ENCODE measurements around the gene CDC37.
"Not testable (repeated sequence)": the region's sequence is repeated elsewhere in the genome, so short reads cannot be mapped to it uniquely, and the experiment has no call there.

CDC37 gene

GRCh38 chr19:10395436-10395835 lies 7.9 kb downstream of the CDC37 start:
- Mint-ChIP-seq H3K4me1 (peaks cover 18 to 45% of the 10 kb centered on the region in 2 donors), H3K9me3 (no peaks in the 10 kb centered on the region), H3K4me3 (no peak overlapping the region), H3K36me3 (peaks cover 33 to 63% of the 10 kb centered on the region in 2 donors), H3K27ac (peak overlapping the region; percentile 51), H3K27me3 (no peaks in the 10 kb centered on the region)
- DNase-seq (no peak), ATAC-seq (replicated peaks) (no peak)

GRCh38 chr19:10395003-10395402 lies 8.3 kb downstream of the CDC37 start:
- H3K4me1 Mint-ChIP-seq = peaks cover 21 to 45% of the 10 kb centered on the region in 2 donors
- no peaks in the 10 kb centered on the region for H3K27me3 Mint-ChIP-seq
- H3K9me3 Mint-ChIP-seq = no peaks in the 10 kb centered on the region
- ATAC-seq (replicated peaks) = no peak
- no peak overlapping the region for H3K4me3 Mint-ChIP-seq
- no peak overlapping the region for H3K27ac Mint-ChIP-seq
- DNase-seq = no peak
- peaks cover 37 to 67% of the 10 kb centered on the region in 2 donors for H3K36me3 Mint-ChIP-seq

- no peak for ATAC-seq (replicated peaks)
- H3K4me1 Mint-ChIP-seq = peaks cover 21 to 38% of the 10 kb centered on the region in 2 donors
- no peaks in the 10 kb centered on the region for H3K27me3 Mint-ChIP-seq
- H3K9me3 Mint-ChIP-seq = no peaks in the 10 kb centered on the region
- no peak overlapping the region for H3K4me3 Mint-ChIP-seq
- H3K27ac Mint-ChIP-seq = peak overlapping the region; percentile 37
- peaks cover 31 to 66% of the 10 kb centered on the region in 2 donors for H3K36me3 Mint-ChIP-seq
- DNase-seq = no peak
Measured at GRCh38 chr19:10393137-10393536, 10.2 kb downstream of the CDC37 start.

DNA sequence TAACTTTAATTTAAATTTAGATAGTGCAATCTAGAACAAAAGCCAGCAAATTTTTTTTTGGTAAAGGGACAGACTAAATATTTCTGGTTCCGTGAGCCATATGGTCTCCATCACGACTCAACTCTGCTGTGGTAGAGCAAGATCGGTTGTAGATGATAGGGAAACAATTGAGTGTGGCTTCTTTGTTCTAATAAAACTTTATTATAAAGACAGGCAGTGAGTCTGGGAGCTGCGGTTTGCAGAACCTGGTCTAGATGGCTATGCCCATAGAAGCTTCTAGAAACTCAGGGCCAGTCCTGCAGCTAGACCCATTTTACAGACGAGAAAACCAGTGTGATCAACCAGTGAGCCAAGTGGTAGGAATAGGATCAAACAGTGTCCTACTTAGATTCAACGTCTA lies 11.2 kb downstream of the CDC37 start:
- H3K36me3 Mint-ChIP-seq = peaks cover 29 to 60% of the 10 kb centered on the region in 2 donors
- no peak overlapping the region for H3K4me3 Mint-ChIP-seq
- no peak overlapping the region for H3K27ac Mint-ChIP-seq
- no peak for DNase-seq
- no peak for ATAC-seq (replicated peaks)
- no peaks in the 10 kb centered on the region for H3K9me3 Mint-ChIP-seq
- peaks cover 16 to 36% of the 10 kb centered on the region in 2 donors for H3K4me1 Mint-ChIP-seq
- no peaks in the 10 kb centered on the region for H3K27me3 Mint-ChIP-seq

DNA sequence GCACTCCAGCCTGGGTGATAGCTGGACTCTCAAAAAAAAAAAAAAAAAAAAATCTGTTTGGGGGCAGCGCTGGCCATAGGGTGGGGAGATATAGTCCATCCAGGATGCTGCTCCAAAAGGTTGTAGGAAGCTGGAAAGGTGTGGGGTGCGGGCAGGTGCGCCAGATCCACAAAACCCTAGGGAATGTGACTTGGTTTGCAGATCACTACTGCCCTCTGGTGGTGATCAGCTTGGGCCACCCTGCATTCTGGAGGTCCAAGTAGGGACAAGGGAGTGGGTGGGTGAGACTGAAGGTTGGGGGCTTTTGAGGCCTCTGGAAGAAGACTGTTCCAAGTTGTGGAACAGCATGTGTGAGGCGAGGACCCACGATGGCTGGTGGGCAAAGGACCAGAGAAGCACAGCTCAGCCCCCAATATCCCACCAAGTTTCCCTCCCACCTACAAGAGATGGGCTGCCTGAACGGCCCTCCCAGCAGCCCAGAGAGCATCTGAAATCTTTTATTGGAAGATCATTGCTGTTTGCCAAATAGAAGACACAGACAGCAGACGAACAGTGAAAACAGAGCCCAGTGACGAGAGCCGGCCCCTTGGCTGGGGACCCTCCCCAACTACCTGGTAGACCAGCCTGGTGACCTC lies 12.6 kb downstream of the CDC37 start:
- Mint-ChIP-seq H3K4me1 (peaks cover 25 to 38% of the 10 kb centered on the region in 2 donors), H3K4me3 (no peak overlapping the region), H3K9me3 (no peaks in the 10 kb centered on the region), H3K27me3 (no peaks in the 10 kb centered on the region), H3K36me3 (peaks cover 17 to 46% of the 10 kb centered on the region in 2 donors), H3K27ac (no peak overlapping the region)
- DNase-seq (peak; percentile 44), ATAC-seq (replicated peaks) (peak; percentile 31 to 34)

- H3K27ac Mint-ChIP-seq = no peak overlapping the region
- H3K9me3 Mint-ChIP-seq = no peaks in the 10 kb centered on the region
- peaks cover 17 to 39% of the 10 kb centered on the region in 2 donors for H3K36me3 Mint-ChIP-seq
- no peak overlapping the region for H3K4me3 Mint-ChIP-seq
- peaks cover 25 to 44% of the 10 kb centered on the region in 2 donors for H3K4me1 Mint-ChIP-seq
- DNase-seq = no peak
- no peaks in the 10 kb centered on the region for H3K27me3 Mint-ChIP-seq
- ATAC-seq (replicated peaks) = no peak
Measured at GRCh38 chr19:10389863-10390262, 13.5 kb downstream of the CDC37 start.

- peaks cover 26 to 49% of the 10 kb centered on the region in 2 donors for H3K4me1 Mint-ChIP-seq
- peaks cover 17 to 35% of the 10 kb centered on the region in 2 donors for H3K36me3 Mint-ChIP-seq
- peak; percentile 55 for DNase-seq
- H3K9me3 Mint-ChIP-seq = no peaks in the 10 kb centered on the region
- H3K4me3 Mint-ChIP-seq = no peak overlapping the region
- peak; percentile 35 to 50 for ATAC-seq (replicated peaks)
- no peaks in the 10 kb centered on the region for H3K27me3 Mint-ChIP-seq
- H3K27ac Mint-ChIP-seq = no peak overlapping the region
Measured at GRCh38 chr19:10388957-10389356, 14.4 kb downstream of the CDC37 start.

DNA sequence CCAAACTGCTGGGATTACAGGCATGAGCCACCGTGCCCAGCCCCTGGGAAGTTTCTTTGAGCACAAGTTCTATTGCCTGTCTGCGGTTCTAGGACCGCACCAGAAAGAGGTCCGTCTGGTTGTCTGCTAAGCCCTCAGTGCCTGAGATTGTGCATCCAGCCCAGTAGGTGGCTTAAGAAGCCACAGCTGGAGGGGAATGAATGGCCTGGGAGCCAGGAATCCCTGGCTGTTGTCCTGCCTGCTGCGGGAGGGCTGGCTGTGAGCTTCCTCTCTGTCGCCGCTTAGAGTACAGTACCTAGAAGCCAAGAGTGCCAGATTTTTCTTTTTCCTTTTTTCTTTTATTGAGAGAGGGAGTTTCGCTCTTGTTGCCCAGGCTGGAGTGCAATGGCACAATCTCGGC lies 18.8 kb downstream of the CDC37 start:
- ATAC-seq (replicated peaks) (no peak), DNase-seq (no peak)
- H3K4me1 Mint-ChIP-seq = peaks cover 26 to 57% of the 10 kb centered on the region in 2 donors
- no peaks in the 10 kb centered on the region for H3K9me3 Mint-ChIP-seq
- H3K27me3 Mint-ChIP-seq = no peaks in the 10 kb centered on the region
- peaks cover 2 to 6% of the 10 kb centered on the region in 2 donors for H3K36me3 Mint-ChIP-seq
- H3K27ac Mint-ChIP-seq = peak overlapping the region; percentile 65
- no peak overlapping the region for H3K4me3 Mint-ChIP-seq

DNA sequence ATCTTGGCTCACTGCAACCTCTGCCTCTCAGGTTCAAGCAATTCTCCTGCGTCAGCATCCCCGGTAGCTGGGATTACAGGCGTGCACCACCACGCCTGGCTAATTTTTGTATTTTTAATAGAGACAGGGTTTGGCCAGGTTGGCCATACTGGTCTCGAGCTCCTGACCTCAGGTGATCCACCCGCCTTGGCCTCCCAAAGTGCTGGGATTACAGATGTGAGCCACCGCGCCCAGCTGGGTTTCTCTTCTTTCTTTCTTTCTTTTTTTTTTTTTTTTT lies 20.2 kb downstream of the CDC37 start:
- H3K4me1 Mint-ChIP-seq = peaks cover 25 to 60% of the 10 kb centered on the region in 2 donors
- H3K27me3 Mint-ChIP-seq; H3K9me3 Mint-ChIP-seq; DNase-seq; H3K27ac Mint-ChIP-seq; H3K4me3 Mint-ChIP-seq; ATAC-seq (replicated peaks): not testable (repeated sequence)
- peaks cover 9 to 13% of the 10 kb centered on the region in 2 donors for H3K36me3 Mint-ChIP-seq

DNA sequence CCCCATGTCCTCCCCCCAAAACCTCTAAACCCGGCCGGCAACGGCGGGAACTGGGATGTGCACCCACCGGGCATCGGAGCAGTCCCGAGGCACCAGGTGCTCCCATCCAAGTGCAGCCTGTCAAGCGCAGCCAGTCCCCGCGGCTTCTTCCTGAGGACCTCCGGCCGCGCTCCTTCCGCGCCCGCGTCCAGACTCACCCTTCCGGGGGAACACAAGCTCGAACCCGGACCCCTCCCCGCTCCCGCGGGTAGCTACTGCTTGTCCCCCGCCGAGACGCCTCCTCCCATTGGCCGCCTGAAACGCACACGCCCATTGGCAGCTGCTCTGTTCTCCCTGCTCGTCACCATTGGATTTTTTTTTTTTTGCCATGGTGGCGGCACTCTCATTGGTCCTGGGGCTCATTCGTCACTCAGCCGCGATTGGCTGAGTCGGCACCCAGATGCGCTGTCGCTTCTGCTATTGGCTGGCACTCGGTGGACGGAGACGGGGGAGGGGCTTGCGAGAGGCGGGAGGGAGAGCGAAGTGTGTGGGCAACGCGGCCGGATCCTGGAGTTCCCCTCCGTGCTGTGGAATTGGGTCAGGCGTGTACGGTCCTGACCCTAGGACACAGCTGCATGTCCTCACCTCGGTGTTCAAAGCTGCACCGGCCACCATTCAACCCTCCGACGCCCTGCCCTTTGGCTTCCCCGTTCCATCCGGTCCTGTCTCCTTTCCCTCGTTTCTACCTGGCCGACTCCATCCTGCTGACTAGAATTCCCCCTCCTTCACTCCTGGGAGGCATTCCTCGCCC lies 22.8 kb downstream of the CDC37 start, which contains the start of gene TYK2:
TYK2 (minus strand) TSS at position 260 of the 790 bp plus-strand sequence. CDS start 2,166 bp downstream, outside the sequence.
- H3K4me1 Mint-ChIP-seq = peaks cover 17 to 41% of the 10 kb centered on the region in 2 donors

GRCh38 chr19:10379880-10380312 lies 23.4 kb downstream of the CDC37 start:
- Mint-ChIP-seq H3K27ac (peak overlapping the region; percentile 95), H3K4me1 (peaks cover 19 to 40% of the 10 kb centered on the region in 2 donors), H3K9me3 (no peaks in the 10 kb centered on the region), H3K36me3 (peaks cover 20 to 23% of the 10 kb centered on the region in 2 donors), H3K27me3 (no peaks in the 10 kb centered on the region), H3K4me3 (peak overlapping the region; percentile 86 to 87)
- DNase-seq (no peak), ATAC-seq (replicated peaks) (peak; percentile 6 to 11)

More for the DNA sequence above, 22.8 kb downstream of the CDC37 start, which contains the start of gene TYK2:
- Mint-ChIP-seq H3K9me3 (no peaks in the 10 kb centered on the region), H3K4me3 (peak within 1 kb of the TSS; percentile 86 to 87), H3K27ac (peak within 1 kb of the TSS; percentile 95), H3K36me3 (peaks cover 17 to 20% of the 10 kb centered on the region in 2 donors), H3K27me3 (no peaks in the 10 kb centered on the region)
- ATAC-seq (replicated peaks) = peak; percentile 97 to 99
- peak; percentile 98 for DNase-seq

DNA sequence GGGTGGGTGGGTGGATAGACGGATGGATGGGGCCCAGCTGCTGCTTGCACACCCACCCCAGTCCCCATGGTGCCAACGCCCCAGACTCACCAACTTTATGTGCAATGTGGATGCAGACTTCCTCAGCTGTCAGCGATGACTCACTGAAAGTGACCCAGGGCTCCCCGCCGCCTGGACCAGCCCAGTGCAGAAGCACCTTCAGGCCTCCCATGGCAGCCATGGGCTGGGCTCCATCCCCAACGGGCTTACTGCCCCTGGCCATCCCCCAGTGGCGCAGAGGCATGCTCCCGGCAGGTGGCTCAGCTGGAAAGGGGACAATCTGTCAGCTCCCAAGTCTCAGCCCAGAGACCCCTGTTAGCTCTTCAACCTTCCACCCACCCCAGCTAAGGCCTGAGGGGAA lies 25.2 kb downstream of the CDC37 start:
- ATAC-seq (replicated peaks) = no peak
- H3K27ac Mint-ChIP-seq = no peak overlapping the region
- no peaks in the 10 kb centered on the region for H3K27me3 Mint-ChIP-seq
- H3K36me3 Mint-ChIP-seq = peaks cover 29 to 34% of the 10 kb centered on the region in 2 donors
- H3K4me1 Mint-ChIP-seq = peaks cover 23 to 43% of the 10 kb centered on the region in 2 donors
- peak overlapping the region in 1 of 2 donors; percentile 11 for H3K4me3 Mint-ChIP-seq
- no peak for DNase-seq
- no peaks in the 10 kb centered on the region for H3K9me3 Mint-ChIP-seq

DNA sequence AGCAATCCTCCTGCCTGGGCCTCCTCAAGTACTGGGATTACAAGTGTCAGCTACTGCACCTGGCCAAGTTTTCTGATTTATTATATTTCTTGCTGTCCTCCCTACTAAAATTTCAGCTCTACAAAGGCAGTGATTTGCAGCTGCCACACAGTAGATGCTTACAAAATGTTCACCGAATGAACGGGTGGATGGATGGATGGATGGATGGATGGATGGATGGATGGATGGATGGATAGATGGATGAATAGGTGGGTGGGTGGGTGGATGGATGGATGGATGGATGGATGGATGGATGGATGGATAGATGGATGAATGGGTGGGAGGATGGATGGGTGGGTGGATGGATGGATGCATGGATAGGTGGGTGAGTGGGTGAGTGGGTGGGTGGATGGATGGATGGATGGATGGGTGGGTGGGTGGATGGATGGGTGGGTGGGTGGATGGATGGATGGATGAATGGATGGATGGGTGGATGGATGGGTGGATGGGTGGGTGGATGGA lies 26.2 kb downstream of the CDC37 start:
- not testable (repeated sequence) for H3K9me3 Mint-ChIP-seq; DNase-seq; ATAC-seq (replicated peaks); H3K27ac Mint-ChIP-seq; H3K27me3 Mint-ChIP-seq
- peak overlapping the region in 1 of 2 donors; percentile 41 for H3K4me3 Mint-ChIP-seq
- H3K4me1 Mint-ChIP-seq = peaks cover 21 to 38% of the 10 kb centered on the region in 2 donors
- H3K36me3 Mint-ChIP-seq = peaks cover 31 to 34% of the 10 kb centered on the region in 2 donors

DNA sequence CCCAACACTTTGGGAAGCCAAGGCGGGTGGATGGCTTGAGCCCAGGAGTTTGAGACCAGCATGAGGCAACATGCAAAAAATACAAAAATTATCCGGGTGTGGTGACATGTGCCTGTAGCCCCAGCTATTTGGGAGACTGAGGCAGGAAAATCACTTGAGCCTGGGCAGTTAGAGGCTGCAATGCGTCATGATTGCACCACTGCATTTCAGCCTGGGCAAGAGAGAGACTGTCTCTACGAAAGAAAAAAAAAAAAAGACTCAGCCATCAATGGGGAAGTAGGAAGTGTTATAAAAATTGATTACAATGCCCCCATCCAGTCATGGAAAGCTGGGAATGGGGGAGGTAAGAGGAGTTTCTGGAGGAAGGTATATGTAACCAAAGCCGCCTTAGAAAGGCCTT lies 28.4 kb downstream of the CDC37 start:
- DNase-seq = no peak
- Mint-ChIP-seq H3K27me3 (no peaks in the 10 kb centered on the region), H3K9me3 (no peaks in the 10 kb centered on the region), H3K4me3 (no peak overlapping the region), H3K27ac (peak overlapping the region; percentile 47), H3K4me1 (peaks cover 16 to 32% of the 10 kb centered on the region in 2 donors), H3K36me3 (peaks cover 34 to 35% of the 10 kb centered on the region in 2 donors)
- no peak for ATAC-seq (replicated peaks)
